ENCODE results near the gene TSPAN31.

Gene TSPAN31

DNA sequence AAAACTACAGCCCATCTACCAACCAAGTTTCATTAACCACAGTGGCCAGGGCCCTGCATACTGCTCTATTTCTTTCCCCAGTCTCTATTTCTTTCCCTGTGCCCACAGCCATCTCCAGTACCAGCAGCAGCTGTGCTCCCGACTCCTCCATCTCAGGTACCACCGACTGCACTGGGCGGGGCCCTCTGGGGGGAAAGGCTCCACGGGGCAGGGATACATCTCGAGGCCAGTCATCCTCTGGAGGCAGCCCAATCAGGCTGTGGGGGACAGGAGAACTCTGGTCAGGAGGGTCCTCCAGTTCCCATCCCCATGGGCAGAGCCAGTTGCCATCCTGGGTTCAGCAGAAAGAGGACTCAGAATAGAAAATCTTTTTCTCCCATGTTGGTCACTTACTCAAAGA is 4.2 kb downstream of the TSPAN31 start:
- peaks cover 54% of the 10 kb centered on the region for H3K36me3 ChIP-seq (ENCODE audit: control insufficient read depth, insufficient read depth, low read length)
- peaks cover 16% of the 10 kb centered on the region for H3K4me1 ChIP-seq (ENCODE audit: control insufficient read depth, insufficient read depth, low read length)
- no peaks in the 10 kb centered on the region for H3K9me3 ChIP-seq (ENCODE audit: control insufficient read depth, insufficient read depth, low read depth, low read length)

GRCh38 chr12:57750561-57751431 is 6.0 kb downstream of the TSPAN31 start:
- Histone ChIP-seq H3K9me3 (ENCODE audit: control insufficient read depth, insufficient read depth, low read depth, low read length) (no peaks in the 10 kb centered on the region), H3K4me1 (ENCODE audit: control insufficient read depth, insufficient read depth, low read length) (peaks cover 17% of the 10 kb centered on the region), H3K4me3 (ENCODE audit: low read depth, low read length) (peak overlapping the region; percentile 92), H3K9ac (ENCODE audit: low read length) (peak overlapping the region; percentile 98), H3K27ac (ENCODE audit: low read depth, low read length) (peak overlapping the region; percentile 85; the same call in 1 of the 2 replicates), H3K27me3 (ENCODE audit: control insufficient read depth, insufficient read depth, low read length) (peaks cover 18% of the 10 kb centered on the region), H3K36me3 (ENCODE audit: control insufficient read depth, insufficient read depth, low read length) (peaks cover 52% of the 10 kb centered on the region)

More for the DNA sequence above, 4.2 kb downstream of the TSPAN31 start:
- H3K9ac ChIP-seq (ENCODE audit: low read length) = no peak overlapping the region
- H3K27ac ChIP-seq (ENCODE audit: low read depth, low read length) = no peak overlapping the region
- no peak overlapping the region for H3K4me3 ChIP-seq (ENCODE audit: low read depth, low read length)
- peaks cover 12% of the 10 kb centered on the region; the same call in 1 of the 2 replicates for H3K27me3 ChIP-seq (ENCODE audit: control insufficient read depth, insufficient read depth, low read length)

- Histone ChIP-seq H3K4me1 (ENCODE audit: control insufficient read depth, insufficient read depth, low read length) (peaks cover 16% of the 10 kb centered on the region), H3K27ac (ENCODE audit: low read depth, low read length) (peak overlapping the region; percentile 85), H3K36me3 (ENCODE audit: control insufficient read depth, insufficient read depth, low read length) (peaks cover 46% of the 10 kb centered on the region), H3K9me3 (ENCODE audit: control insufficient read depth, insufficient read depth, low read depth, low read length) (no peaks in the 10 kb centered on the region), H3K27me3 (ENCODE audit: control insufficient read depth, insufficient read depth, low read length) (peaks cover 24% of the 10 kb centered on the region), H3K9ac (ENCODE audit: low read length) (peak overlapping the region; percentile 98), H3K4me3 (ENCODE audit: low read depth, low read length) (peak overlapping the region; percentile 92)
These were observed 6.6 kb downstream of the TSPAN31 start for GRCh38 chr12:57751432-57751787.

DNA sequence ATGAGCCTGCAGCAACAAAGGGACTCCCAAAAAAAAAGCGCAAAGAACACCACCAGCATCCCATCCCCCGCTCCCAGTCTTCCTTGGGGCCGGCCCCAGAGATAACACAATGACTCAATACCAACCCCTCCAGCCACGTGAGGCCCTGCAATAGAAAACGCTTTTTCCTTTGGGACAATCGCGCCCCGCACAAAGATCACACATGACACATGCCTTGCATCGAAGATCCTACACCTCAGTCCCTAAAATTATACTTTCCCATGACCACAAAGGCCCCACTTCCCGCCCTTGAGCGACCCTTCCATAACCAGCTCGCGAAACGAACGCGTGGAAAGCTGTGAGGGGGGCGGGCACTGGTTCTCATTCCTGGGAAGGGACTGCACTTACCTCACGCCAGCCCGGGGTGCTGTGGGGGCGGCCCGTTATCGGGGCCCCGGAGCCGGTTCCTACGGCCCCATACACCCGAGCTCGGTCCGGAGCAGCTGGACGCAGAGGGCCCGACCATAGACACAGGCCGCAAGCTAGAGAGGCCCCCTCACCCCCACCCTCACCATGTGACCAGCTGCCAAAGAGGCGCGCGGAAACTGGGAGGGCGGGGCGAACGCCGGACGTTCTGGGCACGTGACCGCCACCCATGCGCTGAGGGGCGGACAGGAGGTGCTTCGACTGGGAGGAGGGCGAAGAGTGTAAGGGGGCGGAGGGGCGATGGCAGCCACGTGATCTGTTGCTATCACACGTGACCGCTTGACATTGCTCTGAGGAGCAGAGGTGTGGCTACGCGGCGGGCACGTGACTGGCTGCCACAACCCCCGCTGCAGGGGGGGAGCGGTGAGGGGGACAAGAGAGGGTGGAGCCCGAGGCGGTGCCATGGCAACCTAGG is 7.2 kb downstream of the TSPAN31 start, which contains the start of gene CDK4:
Gene CDK4 (minus strand): TSS at position 523 of the 880 bp plus-strand sequence. CDS start 593 bp downstream, outside the sequence.
- Histone ChIP-seq H3K27me3 (ENCODE audit: control insufficient read depth, insufficient read depth, low read length) (peaks cover 30% of the 10 kb centered on the region), H3K27ac (ENCODE audit: low read depth, low read length) (peak within 1 kb of the TSS; percentile 85), H3K4me3 (ENCODE audit: low read depth, low read length) (peak within 1 kb of the TSS; percentile 92), H3K36me3 (ENCODE audit: control insufficient read depth, insufficient read depth, low read length) (peaks cover 40% of the 10 kb centered on the region), H3K9ac (ENCODE audit: low read length) (peak within 1 kb of the TSS; percentile 98), H3K9me3 (ENCODE audit: control insufficient read depth, insufficient read depth, low read depth, low read length) (no peaks in the 10 kb centered on the region), H3K4me1 (ENCODE audit: control insufficient read depth, insufficient read depth, low read length) (peaks cover 16% of the 10 kb centered on the region)

DNA sequence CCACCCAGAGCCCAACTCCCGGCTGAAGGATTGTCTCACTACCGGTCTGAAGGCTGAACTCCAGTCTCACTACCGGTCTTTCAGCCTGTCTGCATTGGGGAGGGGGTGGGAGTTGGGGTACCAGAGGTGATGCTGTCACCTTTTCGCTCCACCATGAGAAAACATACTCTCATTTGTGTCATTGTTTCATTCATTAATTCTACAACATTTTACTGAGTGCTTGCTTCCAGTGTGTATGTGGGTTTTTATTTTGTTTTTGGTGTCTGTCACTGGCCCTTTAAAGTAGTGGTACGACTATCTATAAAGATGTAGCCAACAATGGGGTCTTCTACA is 7.8 kb downstream of the TSPAN31 start:
- no peak overlapping the region for H3K27ac ChIP-seq (ENCODE audit: low read depth, low read length)
- H3K4me1 ChIP-seq (ENCODE audit: control insufficient read depth, insufficient read depth, low read length) = peaks cover 16% of the 10 kb centered on the region
- H3K4me3 ChIP-seq (ENCODE audit: low read depth, low read length) = peak overlapping the region; percentile 38
- peaks cover 34% of the 10 kb centered on the region for H3K36me3 ChIP-seq (ENCODE audit: control insufficient read depth, insufficient read depth, low read length)
- H3K27me3 ChIP-seq (ENCODE audit: control insufficient read depth, insufficient read depth, low read length) = peaks cover 35% of the 10 kb centered on the region
- no peak overlapping the region for H3K9ac ChIP-seq (ENCODE audit: low read length)
- H3K9me3 ChIP-seq (ENCODE audit: control insufficient read depth, insufficient read depth, low read depth, low read length) = no peaks in the 10 kb centered on the region

DNA sequence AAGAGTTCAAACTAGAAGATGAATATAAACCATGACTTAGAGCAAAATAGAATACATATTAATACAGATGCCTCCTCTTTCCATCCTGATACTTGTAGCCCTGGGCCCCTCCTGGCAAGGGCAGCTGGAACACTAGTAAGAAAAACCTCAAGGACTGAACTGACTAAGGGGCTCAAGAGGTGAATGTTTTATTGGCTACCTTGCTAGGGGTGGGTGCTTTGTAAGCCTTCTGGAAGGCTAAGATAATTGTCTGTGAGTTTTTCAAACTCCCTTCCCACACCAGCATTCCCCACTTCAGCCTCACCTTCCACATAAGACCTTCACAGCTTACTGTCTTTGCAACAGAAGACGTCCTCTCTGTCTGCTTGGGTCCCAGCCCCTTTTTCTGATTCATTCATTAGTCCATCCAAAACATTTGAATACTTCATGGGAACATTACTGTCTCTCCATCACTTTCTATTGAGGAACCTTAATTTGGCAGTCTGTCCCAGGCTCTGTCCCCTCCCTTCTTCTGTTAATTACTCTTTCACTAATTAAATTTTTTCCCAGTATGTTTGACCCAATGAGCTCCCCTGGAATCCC is 9.0 kb downstream of the TSPAN31 start:
- Histone ChIP-seq H3K9ac (ENCODE audit: low read length) (no peak overlapping the region), H3K4me3 (ENCODE audit: low read depth, low read length) (peak overlapping the region; percentile 76), H3K4me1 (ENCODE audit: control insufficient read depth, insufficient read depth, low read length) (peaks cover 16% of the 10 kb centered on the region), H3K27me3 (ENCODE audit: control insufficient read depth, insufficient read depth, low read length) (peaks cover 47% of the 10 kb centered on the region), H3K9me3 (ENCODE audit: control insufficient read depth, insufficient read depth, low read depth, low read length) (no peaks in the 10 kb centered on the region), H3K36me3 (ENCODE audit: control insufficient read depth, insufficient read depth, low read length) (peaks cover 24% of the 10 kb centered on the region), H3K27ac (ENCODE audit: low read depth, low read length) (no peak overlapping the region)

GRCh38 chr12:57754411-57755193 is 9.8 kb downstream of the TSPAN31 start, which contains the start of gene MARCHF9:
MARCHF9 (plus strand) TSS chr12:57755103; CDS start chr12:57755529, 426 bp downstream.
- Histone ChIP-seq H3K4me3 (ENCODE audit: low read depth, low read length) (peak within 1 kb of the TSS; percentile 76), H3K4me1 (ENCODE audit: control insufficient read depth, insufficient read depth, low read length) (peaks cover 16% of the 10 kb centered on the region), H3K9me3 (ENCODE audit: control insufficient read depth, insufficient read depth, low read depth, low read length) (no peaks in the 10 kb centered on the region), H3K9ac (ENCODE audit: low read length) (no peak within 1 kb of the TSS), H3K36me3 (ENCODE audit: control insufficient read depth, insufficient read depth, low read length) (peaks cover 16% of the 10 kb centered on the region), H3K27ac (ENCODE audit: low read depth, low read length) (no peak within 1 kb of the TSS), H3K27me3 (ENCODE audit: control insufficient read depth, insufficient read depth, low read length) (peaks cover 51% of the 10 kb centered on the region)

- Histone ChIP-seq H3K9me3 (ENCODE audit: control insufficient read depth, insufficient read depth, low read depth, low read length) (no peaks in the 10 kb centered on the region), H3K9ac (ENCODE audit: low read length) (no peak overlapping the region), H3K4me1 (ENCODE audit: control insufficient read depth, insufficient read depth, low read length) (peaks cover 16% of the 10 kb centered on the region), H3K4me3 (ENCODE audit: low read depth, low read length) (peak overlapping the region; percentile 62), H3K27ac (ENCODE audit: low read depth, low read length) (no peak overlapping the region), H3K36me3 (ENCODE audit: control insufficient read depth, insufficient read depth, low read length) (peaks cover 13% of the 10 kb centered on the region), H3K27me3 (ENCODE audit: control insufficient read depth, insufficient read depth, low read length) (peaks cover 51% of the 10 kb centered on the region)
These were observed 10.3 kb downstream of the TSPAN31 start for GRCh38 chr12:57755194-57755453.

DNA sequence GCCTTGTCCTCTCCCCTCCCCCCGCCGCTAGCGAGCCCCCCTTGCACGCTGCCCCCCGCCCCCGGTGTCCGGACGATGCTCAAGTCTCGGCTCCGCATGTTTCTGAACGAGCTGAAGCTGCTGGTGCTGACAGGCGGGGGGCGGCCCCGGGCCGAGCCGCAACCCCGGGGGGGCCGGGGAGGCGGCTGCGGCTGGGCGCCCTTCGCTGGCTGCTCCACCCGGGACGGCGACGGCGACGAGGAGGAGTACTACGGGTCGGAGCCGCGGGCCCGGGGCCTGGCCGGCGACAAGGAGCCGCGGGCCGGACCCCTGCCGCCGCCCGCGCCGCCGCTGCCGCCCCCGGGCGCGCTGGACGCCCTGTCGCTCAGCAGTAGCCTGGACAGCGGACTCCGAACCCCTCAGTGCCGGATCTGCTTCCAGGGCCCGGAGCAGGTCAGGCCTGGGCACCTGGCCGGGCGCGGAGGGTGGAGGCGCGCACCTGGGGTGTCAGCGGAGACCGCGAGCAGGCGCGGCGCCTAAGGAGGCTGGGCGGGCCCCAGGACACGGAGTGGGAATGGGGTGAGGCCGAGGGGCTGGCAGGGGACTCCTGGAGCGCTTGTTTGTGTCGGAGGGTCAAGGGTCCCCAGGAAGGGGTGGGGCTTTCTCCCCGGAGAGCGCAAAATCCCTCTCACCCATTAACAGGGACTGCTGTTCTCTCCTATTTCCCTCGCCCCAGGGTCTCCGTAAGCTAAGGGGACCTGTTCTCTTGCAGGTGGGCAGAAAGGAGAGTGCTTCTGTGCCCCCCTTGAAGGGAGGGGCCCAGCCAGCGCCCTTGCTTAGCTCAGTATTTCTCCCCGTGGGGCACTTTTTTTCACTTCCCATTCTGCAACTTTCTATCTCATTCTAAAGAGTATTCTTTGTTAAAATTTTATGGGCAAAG is 10.9 kb downstream of the TSPAN31 start:
- Histone ChIP-seq H3K36me3 (ENCODE audit: control insufficient read depth, insufficient read depth, low read length) (peaks cover 7% of the 10 kb centered on the region), H3K27me3 (ENCODE audit: control insufficient read depth, insufficient read depth, low read length) (peaks cover 53% of the 10 kb centered on the region), H3K9ac (ENCODE audit: low read length) (no peak overlapping the region), H3K9me3 (ENCODE audit: control insufficient read depth, insufficient read depth, low read depth, low read length) (no peaks in the 10 kb centered on the region), H3K4me3 (ENCODE audit: low read depth, low read length) (peak overlapping the region; percentile 62), H3K27ac (ENCODE audit: low read depth, low read length) (no peak overlapping the region), H3K4me1 (ENCODE audit: control insufficient read depth, insufficient read depth, low read length) (peaks cover 16% of the 10 kb centered on the region)

Measured in HUES6 (cell line).